Ovary (tissue), 9 donors: ENCODE measurements around the gene DCX. TPM values are rescaled to one million over a fixed set of nuclear protein-coding genes. Genes with fewer than 3 reads are reported as not detected.

Source experiments
- DNase-seq, 5 donors: peaks; one replicate each; pipeline ENCODE4 v3.0.0-alpha.2; 2019 to 2020
- H3K27ac ChIP-seq, 2 donors: fragments of 200-600 bp; one replicate each; pipeline versions ENCODE4 v1.5.1 to v1.8.0; 2019 to 2022
- H3K27me3 ChIP-seq: fragments of 200-600 bp; one replicate; pipeline ENCODE4 v1.8.0; 2022
- H3K36me3 ChIP-seq: fragments of 200-600 bp; sonication (generic); one replicate; pipeline ENCODE4 v1.5.1; 2019
- H3K4me1 ChIP-seq: one replicate; pipeline ENCODE4 v1.8.1; 2013; ENCODE audit warnings: mild to moderate bottlenecking, moderate library complexity; ENCODE audit not compliant: insufficient read depth
- H3K4me3 ChIP-seq: fragments of 200-600 bp; sonication (generic); one replicate; pipeline ENCODE4 v1.5.1; 2017
- H3K9me3 ChIP-seq, 2 donors: fragments of 200-600 bp in 1 of 2; sonication (generic) in 1 of 2; one replicate each; pipeline versions ENCODE4 v1.5.1 to v1.8.1; 2013 to 2019; ENCODE audit warnings: mild to moderate bottlenecking in 1 of 2, moderate library complexity in 1 of 2
- CTCF ChIP-seq, 3 donors: fragments of 450-650 bp in 2 of 3; fragments of 200-600 bp in 1 of 3; IDR thresholded peaks; one replicate each; pipeline versions ENCODE4 v1.5.1 to v1.8.0; 2016 to 2022; ENCODE audit warnings: antibody characterized with exemption in 3 of 3, mild to moderate bottlenecking in 1 of 3
- EP300 ChIP-seq: sonication (generic); formaldehyde crosslinking; IDR thresholded peaks from one replicate; pipeline ENCODE4 v1.6.1; 2017; ENCODE audit warnings: antibody characterized with exemption
- POLR2A ChIP-seq: fragments of 450-650 bp; IDR thresholded peaks from one replicate; pipeline ENCODE4 v1.6.1; 2017; ENCODE audit warnings: antibody characterized with exemption, mild to moderate bottlenecking, moderate library complexity
- WGBS, 3 donors: extraction: QIAGEN DNeasy Blood & Tissue Kit in 1 of 3; methylation state at CpG; one replicate each; pipeline versions ENCODE4 v1.1.5 to v1.1.7; 2013 to 2017; 5-methylcytosine and 5-hydroxymethylcytosine counted together
- intact Hi-C, 4 donors: fragments of 100-400 bp; cut with DNase I; formaldehyde crosslinking; loops; one replicate each; pipeline versions ENCODE4 v1.11.0 to v1.15.1; 2022 to 2023
- polyA plus RNA-seq, 2 donors: library from polyadenylated mRNA; stranded (reverse); fragments of 200-250 nt in 1 of 2; fragments of 350-450 nt in 1 of 2; fragmentation: Illumina TruSeq in 1 of 2; extraction: RNeasy Lipid Tissue Mini Kit (QIAGEN cat#74804) in 1 of 2; gene quantifications; one replicate each; pipeline ENCODE4 v1.2.3, GENCODE V29; 2013 to 2014
- total RNA-seq, 7 donors: library from RNA; depleted of rRNA in 2 of 7; stranded (reverse); fragments of >200 nt in 2 of 7; fragmentation: NEBNext Ultra II Directional in 3 of 7; extraction: Animal tissue kit (Norgen Biotek cat#: 25700) in 3 of 7; gene quantifications; one replicate each; pipeline versions ENCODE4 v1.1.0 to v1.2.4, GENCODE V29; 2016 to 2023
- donor health status: DM: no; HTN: no; CAD: no; lungs with moderate emphysema.
- donor health status: DM: no; HTN: no; CAD: no.
- donor health status: Bipolar disorder and iron deficiency.
- donor health status: DM: yes; HTN: yes; CAD: no.
- donor health status: DM: no; HTN: no; CAD: no.
- donor health status: DM: yes; HTN: yes; CAD: no.

DCX gene
- total and polyA plus RNA-seq, 9 donors: 0.02 to 0.22 (median 0.09) TPM; not detected in 3

GRCh38 chrX:111284631-111285293 is 127.2 kb downstream of the DCX start:
- 41 to 48% (median 44%) methylated on average over 8 of the region's 8 CpGs for WGBS, 3 donors
- H3K36me3 ChIP-seq: no peaks in the 10 kb centered on the region
- no peaks in the 10 kb centered on the region for H3K27me3 ChIP-seq
- H3K4me3 ChIP-seq: no peak overlapping the region
- no peak for DNase-seq
- H3K9me3 ChIP-seq: no peaks in the 10 kb centered on the region
- no peak overlapping the region for H3K27ac ChIP-seq
- no peaks in the 10 kb centered on the region for H3K4me1 ChIP-seq
- TF ChIP-seq CTCF (IDR thresholded peaks at IDR 0.05): no peak
- no peak for TF ChIP-seq EP300
- no peak for TF ChIP-seq POLR2A
- intact Hi-C loops: no loop called here

GRCh38 chrX:111283446-111283845 is 128.5 kb downstream of the DCX start:
- H3K4me1 ChIP-seq: no peaks in the 10 kb centered on the region
- 66 to 73% (median 68%) methylated on average over 2 of the region's 2 CpGs for WGBS, 3 donors
- no peaks in the 10 kb centered on the region for H3K36me3 ChIP-seq
- no peak for TF ChIP-seq EP300
- no peak for TF ChIP-seq CTCF (IDR thresholded peaks at IDR 0.05)
- no peak for TF ChIP-seq POLR2A
- DNase-seq: no peak
- no peak overlapping the region for H3K27ac ChIP-seq
- H3K27me3 ChIP-seq: no peaks in the 10 kb centered on the region
- intact Hi-C loops: no loop called here
- H3K4me3 ChIP-seq: no peak overlapping the region
- H3K9me3 ChIP-seq: no peaks in the 10 kb centered on the region

- intact Hi-C loops: no loop called here
- Histone ChIP-seq H3K4me3 (no peak overlapping the region), H3K27ac (no peak overlapping the region), H3K27me3 (no peaks in the 10 kb centered on the region), H3K9me3 (no peaks in the 10 kb centered on the region), H3K4me1 (no peaks in the 10 kb centered on the region), H3K36me3 (no peaks in the 10 kb centered on the region)
- WGBS, 3 donors: 73 to 79% (median 78%) methylated on average over 1 of the region's 1 CpG
- DNase-seq: no peak
- TF ChIP-seq CTCF (IDR thresholded peaks at IDR 0.05) (no peak), POLR2A (no peak), EP300 (no peak)
Observed at GRCh38 chrX:111282991-111283390, 129.0 kb downstream of the DCX start.

- 69 to 73% (median 72%) methylated on average over 6 of the region's 6 CpGs for WGBS, 3 donors
- Histone ChIP-seq H3K4me1 (no peaks in the 10 kb centered on the region), H3K27me3 (no peaks in the 10 kb centered on the region), H3K27ac (no peak overlapping the region), H3K9me3 (no peaks in the 10 kb centered on the region), H3K36me3 (no peaks in the 10 kb centered on the region), H3K4me3 (no peak overlapping the region)
- intact Hi-C loops: no loop called here
- TF ChIP-seq POLR2A (no peak), EP300 (no peak), CTCF (IDR thresholded peaks at IDR 0.05) (no peak)
- DNase-seq: no peak
Observed at GRCh38 chrX:111282139-111282538, 129.9 kb downstream of the DCX start.
